Heart left ventricle (tissue), 16 donors: ENCODE results near the gene CTRB1. TPM values are rescaled to one million over a fixed set of nuclear protein-coding genes. Genes with fewer than 3 reads are reported as not detected.

Experiments used
- ATAC-seq, 4 donors: fragments of 200-7000 bp; cut with Tn5 transposase; one replicate each; pipeline ENCODE4 v1.9.1; 2020 to 2022; ENCODE audit warnings: moderate library complexity in 4 of 4, mild to moderate bottlenecking in 3 of 4, moderate number of reproducible peaks in 1 of 4
- DNase-seq, 5 donors: peaks; one replicate each; pipeline ENCODE4 v3.0.0-alpha.2; 2020
- H3K27ac ChIP-seq, 12 donors: fragments of 200-600 bp; sonication (generic) in 4 of 12; one replicate each; pipeline versions ENCODE4 v1.5.0 to v1.8.0; 2016 to 2022; ENCODE audit warnings: mild to moderate bottlenecking in 2 of 12
- H3K27me3 ChIP-seq, 9 donors: fragments of 200-600 bp; sonication (generic) in 2 of 9; one replicate each; pipeline versions ENCODE4 v1.5.1 to v1.8.0; 2016 to 2022; ENCODE audit warnings: mild to moderate bottlenecking in 3 of 9
- H3K36me3 ChIP-seq, 9 donors: fragments of 200-600 bp; sonication (generic) in 2 of 9; one replicate each; pipeline versions ENCODE4 v1.5.0 to v1.8.0; 2018 to 2022; ENCODE audit warnings: mild to moderate bottlenecking in 2 of 9
- H3K4me1 ChIP-seq, 12 donors: fragments of 200-600 bp; sonication (generic) in 4 of 12; one replicate each; pipeline versions ENCODE4 v1.5.0 to v1.8.0; 2016 to 2022; ENCODE audit warnings: mild to moderate bottlenecking in 3 of 12
- H3K4me3 ChIP-seq, 12 donors: fragments of 200-600 bp; sonication (generic) in 4 of 12; one replicate each; pipeline versions ENCODE4 v1.5.0 to v1.8.0; 2017 to 2022; ENCODE audit warnings: mild to moderate bottlenecking in 9 of 12, moderate library complexity in 4 of 12
- H3K9me3 ChIP-seq, 12 donors: fragments of 200-600 bp; sonication (generic) in 4 of 12; one replicate each; pipeline versions ENCODE4 v1.5.0 to v1.8.0; 2016 to 2022; ENCODE audit warnings: mild to moderate bottlenecking in 1 of 12
- POLR2A ChIP-seq, 2 donors: fragments of 450-650 bp; IDR thresholded peaks; one replicate each; pipeline ENCODE4 v1.6.1; 2017; ENCODE audit warnings: antibody characterized with exemption in 2 of 2, mild to moderate bottlenecking in 2 of 2, moderate library complexity in 2 of 2
- WGBS, 4 donors: extraction: QIAGEN DNeasy Blood & Tissue Kit in 2 of 4; methylation state at CpG; one replicate each; pipeline versions ENCODE4 v1.1.5 to v1.1.7; 2013 to 2018; 5-methylcytosine and 5-hydroxymethylcytosine counted together
- intact Hi-C, 10 donors: fragments of 100-400 bp; cut with DNase I; formaldehyde crosslinking; loops; one replicate each; pipeline versions ENCODE4 v1.11.1 to v1.14.2; 2022
- polyA plus RNA-seq, 2 donors: library from polyadenylated mRNA; stranded (reverse); fragments of 200-250 nt; gene quantifications; one replicate each; pipeline ENCODE4 v1.2.3, GENCODE V29; 2013
- total RNA-seq, 9 donors: library from RNA; depleted of rRNA in 2 of 9; stranded (reverse); fragments of >200 nt in 2 of 9; fragmentation: NEBNext Ultra II Directional in 3 of 9; extraction: Animal tissue kit (Norgen Biotek cat#: 25700) in 3 of 9; gene quantifications; one replicate each; pipeline versions ENCODE4 v1.1.0 to v1.2.4, GENCODE V29; 2016 to 2023
- TF ChIP-seq, protein P1 (sequence below), 12 donors: fragments of 200-600 bp; sonication (generic) in 4 of 12; IDR thresholded peaks; one replicate each; pipeline versions ENCODE4 v1.5.0 to v1.8.0; 2018 to 2022; ENCODE audit warnings: antibody characterized with exemption in 12 of 12, mild to moderate bottlenecking in 5 of 12
- donor health status: ischemic (EF 13 %, LVEDD 7.1; RV severe dilation, severe dysfunction).
- donor health status: healthy with polysubstance abuse.
- donor health status: DM: no; HTN: yes; CAD: no.
- donor health status: DM: no; HTN: no; CAD: no.
- donor health status: ischemic (EF 25% LVEDD 6.9; RV normal size, moderate dysfunction).
- donor health status: ischemic (EF 25% LVEDD 5.7; RV mildly dilated, moderate dysfunction).
- donor health status: healthy.
- donor health status: DM: yes; HTN: yes; CAD: no.
- donor health status: ischemic (EF 35%, LVEDD 5.7; RV mildly dilated, moderate dysfunction).
- donor health status: nonischemic (EF 11% LVEDD 7.7; RV severe dilation, severe dysfunction).
- donor health status: DM: yes; HTN: yes; CAD: no.
- donor health status: PGD.
- donor health status: ischemic (EF 29% LVEDD 5.4; RV normal size, mild dysfunction).
- donor health status: nonischemic (EF 23%, LVEDD 6.1; RV moderate dilation, normal function).

The CTRB1 gene
- total and polyA plus RNA-seq, 11 donors: 0.64 to 3.7 (median 2.5) TPM; not detected in 5

DNA sequence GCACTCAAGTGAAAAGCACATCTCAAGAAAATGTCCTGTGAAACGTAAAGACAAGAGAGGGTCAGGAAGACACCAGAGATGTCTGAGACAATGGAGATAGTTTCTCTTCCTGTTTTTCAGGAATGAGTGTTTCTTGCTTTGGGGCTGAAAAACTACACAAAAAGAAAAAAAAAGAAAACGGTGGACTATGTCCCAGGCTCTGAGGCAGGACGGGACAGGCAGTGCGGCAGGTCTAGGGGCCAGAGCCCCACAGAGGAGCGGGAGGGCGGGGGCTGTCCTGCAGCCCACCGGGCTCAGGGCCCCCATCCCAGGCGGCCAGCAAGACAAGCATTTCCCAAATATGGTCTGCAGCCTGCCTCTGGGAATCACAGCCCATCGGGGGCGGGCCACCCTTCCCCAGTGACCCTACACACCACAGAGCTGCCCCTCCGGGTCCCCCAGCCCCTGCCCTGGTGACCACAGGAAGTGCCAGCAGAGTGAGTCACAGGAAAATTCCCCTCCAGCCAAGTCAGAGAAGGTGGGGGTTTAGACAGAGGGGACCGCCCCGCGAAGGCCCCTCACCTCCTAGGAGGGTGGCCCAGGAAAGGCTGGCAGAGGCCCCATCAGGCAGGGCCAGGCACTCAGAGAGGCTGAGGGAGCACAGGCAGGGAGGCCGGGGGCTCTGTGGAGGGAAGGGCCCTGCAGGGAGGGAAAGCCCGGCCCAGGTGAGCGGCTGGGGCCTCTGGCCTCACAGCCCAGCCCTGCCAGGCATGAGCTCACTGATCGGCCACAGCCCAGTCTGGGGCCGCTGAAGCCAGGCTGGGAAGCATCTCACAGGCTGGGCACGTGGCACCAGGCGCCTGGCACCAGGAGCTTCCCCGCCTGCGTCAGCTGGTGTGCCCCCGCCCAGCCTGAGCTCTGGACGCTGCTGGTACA, 26.3 kb downstream of the CTRB1 start:
- Histone ChIP-seq H3K36me3 (peaks cover 0 to 29% (median 20%) of the 10 kb centered on the region in 9 donors), H3K9me3 (no peaks in the 10 kb centered on the region), H3K4me3 (peak overlapping the region in 6 of 12 donors; percentile 6 to 24 (median 16)), H3K27ac (peak overlapping the region; percentile 60 to 99 (median 94)), H3K27me3 (peaks cover 0 to 18% (median 0%) of the 10 kb centered on the region in 9 donors), H3K4me1 (peaks cover 34 to 100% (median 79%) of the 10 kb centered on the region in 12 donors)
- TF ChIP-seq, protein P1, sequence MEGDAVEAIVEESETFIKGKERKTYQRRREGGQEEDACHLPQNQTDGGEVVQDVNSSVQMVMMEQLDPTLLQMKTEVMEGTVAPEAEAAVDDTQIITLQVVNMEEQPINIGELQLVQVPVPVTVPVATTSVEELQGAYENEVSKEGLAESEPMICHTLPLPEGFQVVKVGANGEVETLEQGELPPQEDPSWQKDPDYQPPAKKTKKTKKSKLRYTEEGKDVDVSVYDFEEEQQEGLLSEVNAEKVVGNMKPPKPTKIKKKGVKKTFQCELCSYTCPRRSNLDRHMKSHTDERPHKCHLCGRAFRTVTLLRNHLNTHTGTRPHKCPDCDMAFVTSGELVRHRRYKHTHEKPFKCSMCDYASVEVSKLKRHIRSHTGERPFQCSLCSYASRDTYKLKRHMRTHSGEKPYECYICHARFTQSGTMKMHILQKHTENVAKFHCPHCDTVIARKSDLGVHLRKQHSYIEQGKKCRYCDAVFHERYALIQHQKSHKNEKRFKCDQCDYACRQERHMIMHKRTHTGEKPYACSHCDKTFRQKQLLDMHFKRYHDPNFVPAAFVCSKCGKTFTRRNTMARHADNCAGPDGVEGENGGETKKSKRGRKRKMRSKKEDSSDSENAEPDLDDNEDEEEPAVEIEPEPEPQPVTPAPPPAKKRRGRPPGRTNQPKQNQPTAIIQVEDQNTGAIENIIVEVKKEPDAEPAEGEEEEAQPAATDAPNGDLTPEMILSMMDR (IDR thresholded peaks at IDR 0.05): no peak
- TF ChIP-seq POLR2A (IDR thresholded peaks at IDR 0.05): peak in 1 of 2 donors; percentile 33
- DNase-seq (peak; percentile 87 to 96 (median 88)), ATAC-seq (peak; percentile 81 to 83 (median 83))
- intact Hi-C loops: loop anchor here in 1 of 10 donors (5.0 kb wide), 1 partner anchor 62 kb away; no protein-coding TSS in a partner anchor
- 12 to 19% (median 14%) methylated on average over 17 to 25 of the region's 25 CpGs for WGBS, 4 donors

DNA sequence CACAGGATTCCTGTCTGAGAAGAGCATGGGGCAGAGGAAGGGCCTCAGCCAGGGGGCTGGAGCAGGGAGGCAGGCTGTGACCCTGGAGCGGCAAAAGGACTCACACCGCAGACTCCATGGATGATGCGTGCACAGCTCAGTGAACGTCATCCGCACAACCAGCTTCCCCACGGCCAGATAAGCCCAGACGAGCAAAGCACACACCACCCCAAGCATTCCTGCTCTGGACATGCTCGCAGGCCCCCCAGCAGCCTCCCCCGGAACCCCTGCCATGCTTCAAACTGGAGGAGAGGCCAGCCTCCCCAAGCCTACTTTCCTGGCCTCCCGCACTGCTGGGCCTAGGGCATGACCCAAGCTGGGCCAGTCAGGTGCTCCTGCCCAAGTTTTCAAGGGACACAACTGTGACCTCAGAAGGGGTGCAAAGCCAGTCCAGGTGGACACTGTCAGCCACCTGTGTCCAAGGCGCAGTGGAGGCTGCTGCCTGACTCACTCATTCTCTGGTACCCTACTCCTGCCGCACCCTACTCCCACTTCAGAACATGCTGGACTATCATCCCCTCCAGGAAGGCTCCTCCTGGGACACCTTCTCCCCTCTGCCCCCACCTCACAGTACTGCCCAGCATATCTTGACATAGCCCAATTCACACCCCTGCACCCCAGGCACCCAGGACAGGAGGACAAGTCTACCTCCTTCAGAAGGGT, 27.9 kb downstream of the CTRB1 start:
- TF ChIP-seq POLR2A (IDR thresholded peaks at IDR 0.05): no peak
- TF ChIP-seq, protein P1 (IDR thresholded peaks at IDR 0.05): no peak
- DNase-seq (peak in 1 of 5 donors; percentile 53), ATAC-seq (no peak)
- Histone ChIP-seq H3K4me1 (peaks cover 34 to 95% (median 79%) of the 10 kb centered on the region in 12 donors), H3K9me3 (no peaks in the 10 kb centered on the region), H3K27me3 (peaks cover 0 to 32% (median 0%) of the 10 kb centered on the region in 9 donors), H3K4me3 (no peak overlapping the region), H3K27ac (peak overlapping the region in 11 of 12 donors; percentile 86 to 99 (median 95)), H3K36me3 (peaks cover 0 to 14% (median 8%) of the 10 kb centered on the region in 9 donors)
- intact Hi-C loops: loop anchor here in 1 of 10 donors (5.0 kb wide), 1 partner anchor 61 kb away; no protein-coding TSS in a partner anchor
- WGBS, 4 donors: 66 to 95% (median 71%) methylated on average over 8 to 12 of the region's 12 CpGs

DNA sequence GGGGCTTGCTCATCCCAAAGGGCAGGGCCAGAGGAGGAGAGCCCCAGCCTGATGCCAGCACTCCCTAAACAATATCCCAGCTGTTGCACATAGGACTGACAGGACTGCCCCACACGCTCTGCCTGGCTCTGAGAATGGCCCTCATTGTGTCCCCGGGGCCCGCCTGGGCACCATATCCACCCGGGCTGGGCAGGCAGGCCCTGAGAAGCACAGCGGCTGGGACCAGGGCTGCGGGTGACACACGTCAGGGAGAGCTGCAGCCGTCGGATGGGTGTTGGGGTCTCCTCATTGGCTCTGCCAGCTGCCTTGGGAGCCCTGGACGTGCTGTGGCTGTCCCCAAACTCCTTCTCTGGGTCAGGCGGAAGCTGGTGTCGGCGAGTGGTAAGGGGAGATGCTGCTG, 28.5 kb downstream of the CTRB1 start:
- peaks cover 0 to 8% (median 2%) of the 10 kb centered on the region in 9 donors for H3K36me3 ChIP-seq
- H3K27me3 ChIP-seq: peaks cover 0 to 38% (median 0%) of the 10 kb centered on the region in 9 donors
- H3K9me3 ChIP-seq: no peaks in the 10 kb centered on the region
- peaks cover 34 to 95% (median 85%) of the 10 kb centered on the region in 12 donors for H3K4me1 ChIP-seq
- 70 to 77% (median 71%) methylated on average over 4 to 13 of the region's 13 CpGs for WGBS, 4 donors
- H3K4me3 ChIP-seq: peak overlapping the region in 3 of 12 donors; percentile 3 to 98 (median 71)
- intact Hi-C loops: loop anchor here in 1 of 10 donors (5.0 kb wide), 1 partner anchor 60 kb away; no protein-coding TSS in a partner anchor
- no peak for ATAC-seq
- TF ChIP-seq POLR2A (IDR thresholded peaks at IDR 0.05): no peak
- TF ChIP-seq, protein P1 (IDR thresholded peaks at IDR 0.05): no peak
- no peak for DNase-seq
- peak overlapping the region in 11 of 12 donors; percentile 86 to 99 (median 95) for H3K27ac ChIP-seq
